Tibial nerve (tissue), 4 donors: ENCODE measurements around the gene PRSS22.

Source experiments
- EP300 ChIP-seq, 2 donors: sonication (generic); formaldehyde crosslinking; IDR thresholded peaks; one replicate each; pipeline ENCODE4 v1.6.1; 2017; ENCODE audit warnings: antibody characterized with exemption in 2 of 2, mild to moderate bottlenecking in 1 of 2
- POLR2A ChIP-seq, 2 donors: fragments of 450-650 bp; IDR thresholded peaks; one replicate each; pipeline ENCODE4 v1.6.1; 2017; ENCODE audit warnings: antibody characterized with exemption in 2 of 2, mild to moderate bottlenecking in 2 of 2, moderate library complexity in 2 of 2
- TF ChIP-seq, protein P1 (sequence below), 5 experiments: fragments of 200-600 bp in 3 of 5; fragments of 450-650 bp in 2 of 5; sonication (generic) in 3 of 5; IDR thresholded peaks; one replicate each; pipeline ENCODE4 v1.5.1; 2016 to 2019; ENCODE audit warnings: antibody characterized with exemption in 5 of 5, mild to moderate bottlenecking in 3 of 5, moderate library complexity in 2 of 5

- TF ChIP-seq, protein P1, sequence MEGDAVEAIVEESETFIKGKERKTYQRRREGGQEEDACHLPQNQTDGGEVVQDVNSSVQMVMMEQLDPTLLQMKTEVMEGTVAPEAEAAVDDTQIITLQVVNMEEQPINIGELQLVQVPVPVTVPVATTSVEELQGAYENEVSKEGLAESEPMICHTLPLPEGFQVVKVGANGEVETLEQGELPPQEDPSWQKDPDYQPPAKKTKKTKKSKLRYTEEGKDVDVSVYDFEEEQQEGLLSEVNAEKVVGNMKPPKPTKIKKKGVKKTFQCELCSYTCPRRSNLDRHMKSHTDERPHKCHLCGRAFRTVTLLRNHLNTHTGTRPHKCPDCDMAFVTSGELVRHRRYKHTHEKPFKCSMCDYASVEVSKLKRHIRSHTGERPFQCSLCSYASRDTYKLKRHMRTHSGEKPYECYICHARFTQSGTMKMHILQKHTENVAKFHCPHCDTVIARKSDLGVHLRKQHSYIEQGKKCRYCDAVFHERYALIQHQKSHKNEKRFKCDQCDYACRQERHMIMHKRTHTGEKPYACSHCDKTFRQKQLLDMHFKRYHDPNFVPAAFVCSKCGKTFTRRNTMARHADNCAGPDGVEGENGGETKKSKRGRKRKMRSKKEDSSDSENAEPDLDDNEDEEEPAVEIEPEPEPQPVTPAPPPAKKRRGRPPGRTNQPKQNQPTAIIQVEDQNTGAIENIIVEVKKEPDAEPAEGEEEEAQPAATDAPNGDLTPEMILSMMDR (IDR thresholded peaks at IDR 0.05) = no peak
- no peak for TF ChIP-seq EP300 (IDR thresholded peaks at IDR 0.05)
- no peak for TF ChIP-seq POLR2A (IDR thresholded peaks at IDR 0.05)
These were observed 41.0 kb upstream of the PRSS22 start for GRCh38 chr16:2898831-2899563.
